ENCODE data around the gene TSPAN17. TPM values are rescaled to one million over a fixed set of nuclear protein-coding genes. Genes with fewer than 3 reads are reported as not detected.

TSPAN17 gene
- total RNA-seq, 1 experiment from 2014 or later: 33.8 TPM

GRCh38 chr5:176620333-176620981 is 26.8 kb upstream of the TSPAN17 start:
- DNase-seq (ENCODE audit: extremely low read depth, low read depth): no peak

- DNase-seq (ENCODE audit: extremely low read depth, low read depth): no peak
Observed at GRCh38 chr5:176621661-176622079, 25.6 kb upstream of the TSPAN17 start.

GRCh38 chr5:176624142-176624541 is 23.1 kb upstream of the TSPAN17 start:
- DNase-seq (ENCODE audit: extremely low read depth, low read depth): no peak

GRCh38 chr5:176624938-176625337 is 22.3 kb upstream of the TSPAN17 start:
- no peak for DNase-seq (ENCODE audit: extremely low read depth, low read depth)

GRCh38 chr5:176625512-176625911 is 21.8 kb upstream of the TSPAN17 start:
- DNase-seq (ENCODE audit: extremely low read depth, low read depth): no peak

- no peak for DNase-seq (ENCODE audit: extremely low read depth, low read depth)
Observed at GRCh38 chr5:176625966-176626875, 21.1 kb upstream of the TSPAN17 start.

GRCh38 chr5:176626876-176627236 is 20.4 kb upstream of the TSPAN17 start:
- no peak for DNase-seq (ENCODE audit: extremely low read depth, low read depth)

- DNase-seq (ENCODE audit: extremely low read depth, low read depth): no peak
Observed at GRCh38 chr5:176627582-176627981, 19.7 kb upstream of the TSPAN17 start.

- DNase-seq (ENCODE audit: extremely low read depth, low read depth): no peak
Observed at GRCh38 chr5:176628406-176629228, 18.7 kb upstream of the TSPAN17 start.

- no peak for DNase-seq (ENCODE audit: extremely low read depth, low read depth)
Observed at GRCh38 chr5:176629317-176629852, 17.9 kb upstream of the TSPAN17 start.

- peak; percentile 36 for DNase-seq (ENCODE audit: extremely low read depth, low read depth)
Observed at GRCh38 chr5:176629853-176630680, 17.2 kb upstream of the TSPAN17 start, which contains the start of the genes EIF4E1B and SNCB. Gene EIF4E1B, plus strand, starts transcription at chr5:176630675. Its CDS starts 12,113 bp downstream, at chr5:176642788. Gene SNCB, minus strand, starts transcription at chr5:176630534. Its CDS starts 880 bp downstream, at chr5:176629654.

GRCh38 chr5:176630681-176631222 is 16.5 kb upstream of the TSPAN17 start:
- DNase-seq (ENCODE audit: extremely low read depth, low read depth): no peak

GRCh38 chr5:176631383-176632200 is 15.7 kb upstream of the TSPAN17 start:
- no peak for DNase-seq (ENCODE audit: extremely low read depth, low read depth)

GRCh38 chr5:176632745-176633144 is 14.5 kb upstream of the TSPAN17 start:
- no peak for DNase-seq (ENCODE audit: extremely low read depth, low read depth)

GRCh38 chr5:176633598-176633997 is 13.7 kb upstream of the TSPAN17 start:
- DNase-seq (ENCODE audit: extremely low read depth, low read depth): no peak

GRCh38 chr5:176636426-176636825 is 10.9 kb upstream of the TSPAN17 start:
- no peak for DNase-seq (ENCODE audit: extremely low read depth, low read depth)

GRCh38 chr5:176637556-176637955 is 9.7 kb upstream of the TSPAN17 start:
- no peak for DNase-seq (ENCODE audit: extremely low read depth, low read depth)

GRCh38 chr5:176638437-176638836 is 8.8 kb upstream of the TSPAN17 start:
- no peak for DNase-seq (ENCODE audit: extremely low read depth, low read depth)

GRCh38 chr5:176639208-176639607 is 8.1 kb upstream of the TSPAN17 start:
- DNase-seq (ENCODE audit: extremely low read depth, low read depth): no peak
